ENCODE results near the gene SERPINB5.
"Not testable (repeated sequence)": the region's sequence is repeated elsewhere in the genome, so short reads cannot be mapped to it uniquely, and the experiment has no call there.

The SERPINB5 gene

GRCh38 chr18:63476668-63477067, at the start of gene SERPINB5:
Gene SERPINB5, plus strand, starts transcription at chr18:63476958. Its CDS starts 7,471 bp downstream, at chr18:63484429.
- DNase-seq (ENCODE audit: low read depth, low spot score): no peak

GRCh38 chr18:63427558-63427957, 49.2 kb upstream of the SERPINB5 start:
- no peak for DNase-seq (ENCODE audit: low read depth, low spot score)

- no peak for DNase-seq (ENCODE audit: low read depth, low spot score)
These were observed 46.2 kb upstream of the SERPINB5 start for GRCh38 chr18:63430526-63430925.

- DNase-seq (ENCODE audit: low read depth, low spot score): no peak
These were observed 45.6 kb upstream of the SERPINB5 start for GRCh38 chr18:63431180-63431579.

GRCh38 chr18:63433334-63433866, 43.4 kb upstream of the SERPINB5 start:
- DNase-seq (ENCODE audit: low read depth, low spot score): no peak

- DNase-seq (ENCODE audit: low read depth, low spot score): no peak
These were observed 38.6 kb upstream of the SERPINB5 start for GRCh38 chr18:63438181-63438580.

- peak; percentile 10 for DNase-seq (ENCODE audit: low read depth, low spot score)
These were observed 37.4 kb upstream of the SERPINB5 start for GRCh38 chr18:63439334-63439733.

- no peak for DNase-seq (ENCODE audit: low read depth, low spot score)
These were observed 36.5 kb upstream of the SERPINB5 start for GRCh38 chr18:63440219-63440618.

- no peak for DNase-seq (ENCODE audit: low read depth, low spot score)
These were observed 35.9 kb upstream of the SERPINB5 start for GRCh38 chr18:63440881-63441280.

GRCh38 chr18:63443829-63444228, 32.9 kb upstream of the SERPINB5 start:
- no peak for DNase-seq (ENCODE audit: low read depth, low spot score)

- DNase-seq (ENCODE audit: low read depth, low spot score): no peak
These were observed 32.2 kb upstream of the SERPINB5 start for GRCh38 chr18:63444580-63444979.

GRCh38 chr18:63445037-63445436, 31.7 kb upstream of the SERPINB5 start:
- DNase-seq (ENCODE audit: low read depth, low spot score): no peak

- no peak for DNase-seq (ENCODE audit: low read depth, low spot score)
These were observed 30.5 kb upstream of the SERPINB5 start for GRCh38 chr18:63446266-63446665.

- DNase-seq (ENCODE audit: low read depth, low spot score): no peak
These were observed 29.7 kb upstream of the SERPINB5 start for GRCh38 chr18:63447066-63447465.

- DNase-seq (ENCODE audit: low read depth, low spot score): no peak
These were observed 27.3 kb upstream of the SERPINB5 start for GRCh38 chr18:63449426-63449825.

GRCh38 chr18:63451799-63452660, 24.7 kb upstream of the SERPINB5 start:
- DNase-seq (ENCODE audit: low read depth, low spot score): no peak

- not testable (repeated sequence) for DNase-seq (ENCODE audit: low read depth, low spot score)
These were observed 24.0 kb upstream of the SERPINB5 start for GRCh38 chr18:63452751-63453150.

- DNase-seq (ENCODE audit: low read depth, low spot score): no peak
These were observed 22.3 kb upstream of the SERPINB5 start for GRCh38 chr18:63454497-63454896.

GRCh38 chr18:63457977-63458376, 18.8 kb upstream of the SERPINB5 start:
- no peak for DNase-seq (ENCODE audit: low read depth, low spot score)

- no peak for DNase-seq (ENCODE audit: low read depth, low spot score)
These were observed 16.3 kb upstream of the SERPINB5 start for GRCh38 chr18:63460414-63460813.

GRCh38 chr18:63464434-63464833, 12.3 kb upstream of the SERPINB5 start:
- DNase-seq (ENCODE audit: low read depth, low spot score): no peak

GRCh38 chr18:63465059-63465458, 11.7 kb upstream of the SERPINB5 start:
- no peak for DNase-seq (ENCODE audit: low read depth, low spot score)

- no peak for DNase-seq (ENCODE audit: low read depth, low spot score)
These were observed 9.1 kb upstream of the SERPINB5 start for GRCh38 chr18:63467699-63468098.
